ENCODE measurements around the gene KLHDC7B. TPM values are rescaled to one million over a fixed set of nuclear protein-coding genes. Genes with fewer than 3 reads are reported as not detected.
A peak's percentile ranks its signal among the peaks of the same experiment; 100 is the strongest.

The KLHDC7B gene
- total and polyA plus RNA-seq, 2 of the 13 experiments (the other 11 are each of a cell fraction or from before 2014, with no cell fraction given), result 0.11 TPM; not detected in 1

- TF ChIP-seq FUBP1 (CRISPR knock-in tag; IDR thresholded peaks at IDR 0.05; ENCODE audit: borderline replicate concordance), result no peak
- no peak for TF ChIP-seq HINFP (CRISPR knock-in tag; IDR thresholded peaks at IDR 0.05; ENCODE audit: low read depth)
- no peak for TF ChIP-seq FLYWCH1 (CRISPR knock-in tag; IDR thresholded peaks at IDR 0.05)
- no peak for TF ChIP-seq ZNF781 (CRISPR knock-in tag; IDR thresholded peaks at IDR 0.05; ENCODE audit: borderline replicate concordance, not compliant biosample characterization)
- 0 out of 2 replicates have a peak, but pooled peaks have one; percentile 47 for TF ChIP-seq KLF6 (CRISPR knock-in tag; IDR thresholded peaks at IDR 0.05)
- no peak for TF ChIP-seq ZNF530 (CRISPR knock-in tag; IDR thresholded peaks at IDR 0.05; ENCODE audit: low read depth)
- TF ChIP-seq TIGD3 (CRISPR knock-in tag; IDR thresholded peaks at IDR 0.05; ENCODE audit: borderline replicate concordance), result no peak
- no peak for TF ChIP-seq GMEB1 (CRISPR knock-in tag; IDR thresholded peaks at IDR 0.05; ENCODE audit: borderline replicate concordance)
- TF ChIP-seq IRX3 (CRISPR knock-in tag; IDR thresholded peaks at IDR 0.05; ENCODE audit: borderline replicate concordance, low read depth), result no peak
- 0 out of 2 replicates have a peak, but pooled peaks have one; percentile 48 for TF ChIP-seq MTA1 (CRISPR knock-in tag; IDR thresholded peaks at IDR 0.05; ENCODE audit: borderline replicate concordance)
- TF ChIP-seq ZFX (CRISPR knock-in tag; IDR thresholded peaks at IDR 0.05; ENCODE audit: low read depth), result peak; percentile 77
- TF ChIP-seq NR2C2 (CRISPR knock-in tag; IDR thresholded peaks at IDR 0.05; ENCODE audit: borderline replicate concordance), result 0 out of 2 replicates have a peak, but pooled peaks have one; percentile 24
- TF ChIP-seq FOXK2 (IDR thresholded peaks at IDR 0.05), result no peak
- TF ChIP-seq GABPB1 (CRISPR knock-in tag; IDR thresholded peaks at IDR 0.05), result peak; percentile 41; the same call in 1 of the 2 replicates
- TF ChIP-seq KLF16 (CRISPR knock-in tag; IDR thresholded peaks at IDR 0.05), result 0 out of 4 replicates have a peak, but pooled peaks of 1 of the 2 experiments have one; percentile 58
- no peak for TF ChIP-seq SNAPC2 (CRISPR knock-in tag; IDR thresholded peaks at IDR 0.05)
- no peak for TF ChIP-seq FOXO1 (CRISPR knock-in tag; IDR thresholded peaks at IDR 0.05)
- TF ChIP-seq ZNF589 (CRISPR knock-in tag; conservative IDR thresholded peaks at IDR 0.05), result no peak
- peak; percentile 66 for TF ChIP-seq HNF4G (IDR thresholded peaks at IDR 0.05; ENCODE audit: borderline replicate concordance, low read depth, low read length)
- TF ChIP-seq HNF4G (CRISPR knock-in tag; IDR thresholded peaks at IDR 0.05; ENCODE audit: borderline replicate concordance, low read depth), result peak; percentile 47; the same call in 1 of the 2 replicates
- no peak for TF ChIP-seq ZNF747 (CRISPR knock-in tag; IDR thresholded peaks at IDR 0.05; ENCODE audit: borderline replicate concordance)
- no peak for TF ChIP-seq REL (CRISPR knock-in tag; conservative IDR thresholded peaks at IDR 0.05)
- TF ChIP-seq MZF1 (CRISPR knock-in tag; IDR thresholded peaks at IDR 0.05; ENCODE audit: borderline replicate concordance), result no peak
- TF ChIP-seq NRL (CRISPR knock-in tag; IDR thresholded peaks at IDR 0.05; ENCODE audit: borderline replicate concordance), result no peak
Measured at GRCh38 chr22:50569041-50569459, 23.4 kb downstream of the KLHDC7B start (continued).
